ENCODE results near the gene ARL16.

- no peak for TF ChIP-seq RAD21 (conservative IDR thresholded peaks at IDR 0.05 in 1 of 2, IDR thresholded peaks at IDR 0.05 in 1 of 2)
- no peak for TF ChIP-seq HMGXB4 (CRISPR knock-in tag; IDR thresholded peaks at IDR 0.05; ENCODE audit: borderline replicate concordance)
- TF ChIP-seq CTCF (IDR thresholded peaks at IDR 0.05) = no peak
- no peak for TF ChIP-seq REST (IDR thresholded peaks at IDR 0.05)
- no peak for TF ChIP-seq MAX (IDR thresholded peaks at IDR 0.05)
- TF ChIP-seq POLR2A (IDR thresholded peaks at IDR 0.05; ENCODE audit: low read length) = no peak
- no peak for TF ChIP-seq ELK1 (IDR thresholded peaks at IDR 0.05; ENCODE audit: low read depth, low read length)
- TF ChIP-seq CEBPB (IDR thresholded peaks at IDR 0.05) = no peak
- no peak for TF ChIP-seq MYC (IDR thresholded peaks at IDR 0.05; ENCODE audit: borderline replicate concordance, low read length)
- no peak for TF ChIP-seq EP300 (IDR thresholded peaks at IDR 0.05)
- no peak for TF ChIP-seq JUN (IDR thresholded peaks at IDR 0.05)
- TF ChIP-seq RNF2 (IDR thresholded peaks at IDR 0.05; ENCODE audit: borderline replicate concordance, low read depth) = no peak
- no peak for TF ChIP-seq PBX3 (IDR thresholded peaks at IDR 0.05)
- no peak for TF ChIP-seq RCOR1 (IDR thresholded peaks at IDR 0.05; ENCODE audit: low read depth, low read length)
Measured at GRCh38 chr17:81648013-81648706, 35.4 kb downstream of the ARL16 start.
